HepG2 (cell line): Measurements from ENCODE around the gene KRT17. TPM values are rescaled to one million over a fixed set of nuclear protein-coding genes. Genes with fewer than 3 reads are reported as not detected.

Experiments
- ATAC-seq: fragments of 200-7000 bp; cut with Tn5 transposase; 3 replicates; pipeline ENCODE4 v1.9.1; 2020; ENCODE audit warnings: mild to moderate bottlenecking, moderate library complexity
- BruUV-seq: library from RNA; stranded (reverse); fragments of 400-500 nt; replicated peaks from 2 replicates; lab custom pipeline; 2021; lab: Mats Ljungman, UMichigan
- CTCF ChIA-PET: fragments of 300-600 bp; formaldehyde crosslinking; extraction: SDS; loops from one replicate; lab custom pipeline; 2021; ENCODE audit warnings: low total read pairs, inconsistent platforms, low intra/inter-chr PET ratio; lab: Yijun Ruan, JAX
- POLR2A ChIA-PET: fragments of 350-600 bp; sonication (Branson Sonifier 250); formaldehyde crosslinking; loops from one replicate; lab custom pipeline; 2020; ENCODE audit warnings: antibody characterized with exemption, inconsistent platforms; lab: Yijun Ruan, JAX
- DNase-seq: peaks from one replicate; pipeline ENCODE4 v3.0.0-alpha.2; 2015; ENCODE audit warnings: low spot score
- FAIRE-seq: peaks from 3 replicates; lab custom pipeline; 2011; peaks lifted over from hg19 to GRCh38; lab: Jason Lieb, UNC
- H2AFZ ChIP-seq: one replicate; pipeline ENCODE4 v1.6.1; 2011; ENCODE audit warnings: low read length, inconsistent platforms
- H3K27ac ChIP-seq: fragments of 300-600 bp; 3 replicates; pipeline ENCODE4 v1.8.0; 2011; ENCODE audit warnings: mixed run types, mild to moderate bottlenecking, mixed read lengths, low read length, inconsistent platforms; ENCODE audit not compliant: insufficient read depth; ENCODE audit errors: extremely low read length
- H3K27me3 ChIP-seq, 2 experiments: fragments of 200-600 bp in 1 of 2; 2 replicates in 1 of 2; 3 replicates in 1 of 2; pipeline versions ENCODE4 v1.6.0 to v1.8.0; 2011; ENCODE audit warnings: low read length in 2 of 2, mild to moderate bottlenecking in 2 of 2, moderate library complexity in 2 of 2, inconsistent platforms in 1 of 2; ENCODE audit not compliant: insufficient read depth in 2 of 2, control insufficient read depth in 1 of 2
- H3K36me3 ChIP-seq, 2 experiments: fragments of 200-600 bp in 1 of 2; replicated peaks in 1 of 2; 2 replicates in 1 of 2; 3 replicates in 1 of 2; pipeline versions ENCODE4 v1.5.1 to v1.8.0; 2011; ENCODE audit warnings: low read length in 2 of 2, inconsistent platforms in 1 of 2; ENCODE audit not compliant: insufficient read depth in 2 of 2, control insufficient read depth in 1 of 2
- H3K4me1 ChIP-seq: 2 replicates; pipeline ENCODE4 v1.5.1; 2012; ENCODE audit warnings: low read length, inconsistent platforms; ENCODE audit not compliant: insufficient read depth
- H3K4me2 ChIP-seq: 2 replicates; pipeline ENCODE4 v1.6.0; 2011; ENCODE audit warnings: low read depth, low read length, inconsistent platforms
- H3K4me3 ChIP-seq, 3 experiments: fragments of 200-600 bp in 1 of 3; sonication (generic), shearing (Covaris generic) in 1 of 3; replicated peaks in 1 of 3; 2 replicates each; pipeline ENCODE4 v1.5.1; 2011 to 2016; ENCODE audit warnings: low read length in 3 of 3, inconsistent platforms in 2 of 3, low read depth in 2 of 3, mild to moderate bottlenecking in 2 of 3, control low read depth in 1 of 3, mixed read lengths in 1 of 3; ENCODE audit not compliant: insufficient read depth in 1 of 3
- H3K79me2 ChIP-seq: one replicate; pipeline ENCODE4 v1.6.1; 2011; ENCODE audit warnings: low read length, inconsistent platforms; ENCODE audit not compliant: insufficient read depth
- H3K9ac ChIP-seq: 2 replicates; pipeline ENCODE4 v1.6.0; 2011; ENCODE audit warnings: mild to moderate bottlenecking, low read depth, low read length, inconsistent platforms; ENCODE audit not compliant: insufficient read depth
- H3K9me3 ChIP-seq: 2 replicates; pipeline ENCODE4 v1.5.1; 2012; ENCODE audit warnings: mild to moderate bottlenecking, low read length
- H4K20me1 ChIP-seq: 2 replicates; pipeline ENCODE4 v1.6.0; 2011; ENCODE audit warnings: inconsistent platforms, mild to moderate bottlenecking, low read length, moderate library complexity; ENCODE audit not compliant: insufficient read depth
- ARID2 ChIP-seq: sonication (generic); formaldehyde crosslinking; IDR thresholded peaks from 2 replicates; pipeline ENCODE4 v1.8.1; 2022; ENCODE audit warnings: mild to moderate bottlenecking, missing genetic modification reagents, borderline replicate concordance
- DMAP1 ChIP-seq: IDR thresholded peaks from 2 replicates; pipeline ENCODE4 v1.6.1; 2016
- JARID2 ChIP-seq: sonication (generic); formaldehyde crosslinking; IDR thresholded peaks from 2 replicates; pipeline ENCODE4 v1.8.1; 2023; ENCODE audit warnings: missing genetic modification reagents, inconsistent platforms; ENCODE audit not compliant: insufficient replicate concordance
- KDM3A ChIP-seq: IDR thresholded peaks from 2 replicates; pipeline ENCODE4 v1.6.1; 2018; ENCODE audit warnings: low read depth, missing compliant biosample characterization
- MYC ChIP-seq: sonication (generic); formaldehyde crosslinking; IDR thresholded peaks from 2 replicates; pipeline ENCODE4 v1.9.0; 2021; ENCODE audit warnings: missing genetic modification reagents, borderline replicate concordance
- PRMT3 ChIP-seq: sonication (generic); formaldehyde crosslinking; IDR thresholded peaks from 2 replicates; pipeline ENCODE4 v1.8.1; 2022; ENCODE audit warnings: low read depth, mild to moderate bottlenecking, moderate library complexity, missing genetic modification reagents, borderline replicate concordance
- RORA ChIP-seq: sonication (generic); formaldehyde crosslinking; IDR thresholded peaks from 2 replicates; pipeline ENCODE4 v1.5.0; 2020; ENCODE audit warnings: mild to moderate bottlenecking, missing genetic modification reagents, moderate library complexity
- SIN3B ChIP-seq: fragments of 150-350 bp; IDR thresholded peaks from 2 replicates; pipeline ENCODE4 v1.6.1; 2014; ENCODE audit warnings: low read length
- TCF12 ChIP-seq, 2 experiments: fragments of 450-650 bp in 1 of 2; sonication (generic) in 1 of 2; formaldehyde crosslinking in 1 of 2; IDR thresholded peaks; 2 replicates each; pipeline versions ENCODE4 v1.6.1 to v1.8.0; 2017 to 2022; ENCODE audit warnings: antibody characterized with exemption in 1 of 2, mild to moderate bottlenecking in 1 of 2, missing genetic modification reagents in 1 of 2, moderate library complexity in 1 of 2
- THYN1 ChIP-seq: sonication (generic); formaldehyde crosslinking; IDR thresholded peaks from 2 replicates; pipeline ENCODE4 v1.8.1; 2023; ENCODE audit warnings: low read depth, mild to moderate bottlenecking, moderate library complexity, missing genetic modification reagents, borderline replicate concordance
- ZFAT ChIP-seq: sonication (generic); formaldehyde crosslinking; conservative IDR thresholded peaks from 2 replicates; pipeline ENCODE4 v1.8.1; 2023; ENCODE audit warnings: missing genetic modification reagents, inconsistent platforms
- ZMYM3 ChIP-seq: sonication (generic); formaldehyde crosslinking; IDR thresholded peaks from 2 replicates; pipeline ENCODE4 v1.5.1; 2020; ENCODE audit warnings: mild to moderate bottlenecking, missing genetic modification reagents
- ZNF558 ChIP-seq: sonication (generic); formaldehyde crosslinking; IDR thresholded peaks from 2 replicates; pipeline ENCODE4 v1.9.0; 2022; ENCODE audit warnings: mild to moderate bottlenecking, missing genetic modification reagents, borderline replicate concordance
- ZNF660 ChIP-seq: sonication (generic); formaldehyde crosslinking; IDR thresholded peaks from 2 replicates; pipeline ENCODE4 v1.5.1; 2020; ENCODE audit warnings: mild to moderate bottlenecking, low read depth, missing genetic modification reagents, borderline replicate concordance
- ZNF792 ChIP-seq: IDR thresholded peaks from 2 replicates; pipeline ENCODE4 v1.6.1; 2016
- ZSCAN9 ChIP-seq: IDR thresholded peaks from 2 replicates; pipeline ENCODE4 v1.6.1; 2016; ENCODE audit warnings: borderline replicate concordance
- WGBS: methylation state at CpG from one replicate; pipeline ENCODE4 v1.1.6; 2017; ENCODE audit warnings: low lambda C conversion rate; 5-methylcytosine and 5-hydroxymethylcytosine counted together
- in situ Hi-C: cut with HindIII; loops from 2 replicates; pipeline ENCODE4 v1.10.0; 2017; ENCODE audit warnings: low pct_unique_long_range_greater_than_20kb; ENCODE audit not compliant: extremely low pct_ligation_motif_present
- intact Hi-C: fragments of 100-400 bp; cut with micrococcal nuclease; formaldehyde crosslinking; loops from one replicate; pipeline ENCODE4 v1.10.0; 2022; ENCODE audit not compliant: unreplicated experiment
- polyA plus RNA-seq, 8 experiments: library from polyadenylated mRNA; depleted of rRNA in 3 of 8; stranded (reverse) in 7 of 8; unstranded in 1 of 8; fragments of >200 nt; fragmentation: Illumina TruSeq in 4 of 8; extraction: Trizol in 4 of 8; gene quantifications; 2 replicates each; pipeline versions ENCODE4 v1.2.1 to v1.2.3, GENCODE V29; 2011 to 2016; ENCODE audit warnings: low read depth in 4 of 8, missing spikeins in 1 of 8, mixed read lengths in 1 of 8; ENCODE audit not compliant: insufficient read depth in 1 of 8
- total RNA-seq, 5 experiments: library from RNA; depleted of rRNA; stranded (reverse); fragments of >200 nt; fragmentation: Illumina TruSeq; extraction: Trizol; gene quantifications; 2 replicates each; pipeline ENCODE4 v1.2.3, GENCODE V29; 2016; ENCODE audit warnings: low read depth in 1 of 5

The KRT17 gene
- total and polyA plus RNA-seq, 2 of the 13 experiments (the other 11 are each of a cell fraction or from before 2014, with no cell fraction given), result 0.38 to 0.82 TPM

DNA sequence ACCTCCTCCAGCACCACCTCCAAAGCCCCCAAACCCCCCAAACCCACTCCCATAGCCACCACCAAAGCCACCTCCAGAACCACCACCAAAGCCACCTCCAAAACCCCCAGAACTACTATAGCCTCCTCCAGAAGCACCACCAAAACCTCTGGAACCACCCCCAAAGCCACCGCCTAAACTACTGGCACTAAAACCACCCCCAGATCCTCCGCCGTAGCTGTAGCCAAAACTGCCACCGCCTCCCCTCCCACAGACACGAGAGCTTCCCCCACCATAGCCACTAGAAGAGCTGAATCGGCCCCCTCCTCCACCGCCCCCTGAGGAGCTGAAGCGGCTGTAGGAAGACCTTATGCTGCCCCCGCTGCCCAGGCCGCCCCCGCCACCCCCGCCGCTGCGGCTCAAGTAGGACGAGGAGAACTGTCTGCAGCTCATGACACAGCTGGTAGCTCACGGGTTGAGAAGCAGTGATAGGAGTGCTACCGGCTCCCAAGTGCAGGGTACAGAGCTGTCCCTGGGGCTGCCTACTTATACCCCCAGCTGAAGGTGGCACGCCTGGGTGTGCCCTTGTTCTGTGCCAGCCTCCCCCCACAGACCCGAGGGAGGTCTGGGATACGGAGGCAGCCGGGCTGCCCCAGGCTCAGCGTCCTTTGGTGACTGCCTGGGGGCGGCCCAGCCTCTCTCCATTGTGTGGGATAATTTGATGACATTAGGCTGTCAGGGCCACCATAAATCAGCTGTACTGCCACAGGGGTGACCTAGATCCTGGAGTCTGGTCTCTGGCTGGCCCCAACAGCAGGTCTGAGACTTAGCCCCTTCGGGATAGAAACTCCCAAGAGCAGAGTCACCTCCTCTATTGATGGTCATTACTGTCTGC, 52.6 kb downstream of the KRT17 start, which contains the start of gene KRT9:
Gene KRT9 (minus strand): TSS at position 499 of the 874 bp plus-strand sequence. CDS start 67 bp downstream, at position 432.
- intact Hi-C loops, result loop anchor here (10.0 kb wide), 1 partner anchor 73 kb away; no protein-coding TSS in a partner anchor
- ChIA-PET CTCF (no interaction called here), POLR2A (no interaction called here)
- no peak for TF ChIP-seq PRMT3 (CRISPR knock-in tag)
- TF ChIP-seq KDM3A (CRISPR knock-in tag), result no peak
- TF ChIP-seq ZNF792 (CRISPR knock-in tag), result no peak
- no peak for TF ChIP-seq ZFAT (CRISPR knock-in tag)
- no peak for TF ChIP-seq ZSCAN9 (CRISPR knock-in tag)
- TF ChIP-seq ZNF558 (CRISPR knock-in tag), result no peak
- no peak for TF ChIP-seq ZMYM3
- no peak for TF ChIP-seq RORA (CRISPR knock-in tag)
- TF ChIP-seq ARID2 (CRISPR knock-in tag), result no peak
- TF ChIP-seq MYC (CRISPR knock-in tag), result no peak
- no peak for TF ChIP-seq DMAP1 (CRISPR knock-in tag)
- TF ChIP-seq TCF12 (IDR thresholded peaks at IDR 0.05), result no peak
- TF ChIP-seq TCF12 (CRISPR knock-in tag; IDR thresholded peaks at IDR 0.05), result no peak
- TF ChIP-seq SIN3B, result no peak
- no peak for TF ChIP-seq THYN1
- TF ChIP-seq JARID2 (CRISPR knock-in tag), result no peak
- TF ChIP-seq ZNF660 (CRISPR knock-in tag), result no peak
- Histone ChIP-seq H3K9me3 (no peaks in the 10 kb centered on the region), H4K20me1 (no peaks in the 10 kb centered on the region), H2AFZ (no peak within 1 kb of the TSS), H3K9ac (no peak within 1 kb of the TSS), H3K36me3 (no peaks in the 10 kb centered on the region), H3K4me2 (no peak within 1 kb of the TSS), H3K79me2 (no peaks in the 10 kb centered on the region), H3K4me1 (0 out of 2 replicates have a peak, but pooled peaks cover 7% of the 10 kb centered on the region), H3K27ac (no peak within 1 kb of the TSS), H3K4me3 (no peak within 1 kb of the TSS), H3K27me3 (peaks cover 2 to 35% of the 10 kb centered on the region in 2 experiments; a peak in 2 of 5 replicates)
- FAIRE-seq (no peak), DNase-seq (no peak), ATAC-seq (0 out of 3 replicates have a peak, but pooled peaks have one; percentile 17)
- WGBS, result 50% methylated on average over 21 of the region's 24 CpGs
- no TSS peak for BruUV-seq
- in situ Hi-C loops, result no loop called here

Other genes starting within 250 kb of the KRT17 start
- gene KRT34, start 242.3 kb downstream of the KRT17 start, total RNA-seq (2016; rRNA removed; fragmentation: Illumina TruSeq; extraction: Trizol), result not detected in 2 replicates
- 0.05 TPM in 1 of 2 replicates, not detected in the other for gene KRT34, start 242.3 kb downstream of the KRT17 start, polyA plus RNA-seq (2011; rRNA removed)
- not detected in 2 replicates for gene KRT31, start 227.0 kb downstream of the KRT17 start, total RNA-seq (2016; rRNA removed; fragmentation: Illumina TruSeq; extraction: Trizol)
- 0.05 TPM in 2 replicates for gene KRT31, start 227.0 kb downstream of the KRT17 start, polyA plus RNA-seq (2011; rRNA removed)
- gene KRT37, start 200.0 kb downstream of the KRT17 start, total RNA-seq (2016; rRNA removed; fragmentation: Illumina TruSeq; extraction: Trizol), result not detected in 2 replicates
- 0.69 and 0.76 TPM in 2 replicates for gene KRT37, start 200.0 kb downstream of the KRT17 start, polyA plus RNA-seq (2011; rRNA removed)
- gene KRT38, start 183.6 kb downstream of the KRT17 start, total RNA-seq (2016; rRNA removed; fragmentation: Illumina TruSeq; extraction: Trizol), result not detected in 2 replicates
- gene KRT38, start 183.6 kb downstream of the KRT17 start, polyA plus RNA-seq (2011; rRNA removed), result not detected in 2 replicates
- gene KRT32, start 157.2 kb downstream of the KRT17 start, total RNA-seq (2016; rRNA removed; fragmentation: Illumina TruSeq; extraction: Trizol), result not detected in 2 replicates
- gene KRT32, start 157.2 kb downstream of the KRT17 start, polyA plus RNA-seq (2011; rRNA removed), result not detected in 2 replicates
- gene KRT35, start 143.4 kb downstream of the KRT17 start, total RNA-seq (2016; rRNA removed; fragmentation: Illumina TruSeq; extraction: Trizol), result not detected in 2 replicates
- not detected in 2 replicates for gene KRT35, start 143.4 kb downstream of the KRT17 start, polyA plus RNA-seq (2011; rRNA removed)
- gene KRT36, start 134.7 kb downstream of the KRT17 start, total RNA-seq (2016; rRNA removed; fragmentation: Illumina TruSeq; extraction: Trizol), result not detected in 2 replicates
- gene KRT36, start 134.7 kb downstream of the KRT17 start, polyA plus RNA-seq (2011; rRNA removed), result not detected in 2 replicates
- not detected in 2 replicates for gene KRT13, start 119.0 kb downstream of the KRT17 start, total RNA-seq (2016; rRNA removed; fragmentation: Illumina TruSeq; extraction: Trizol)
- gene KRT13, start 119.0 kb downstream of the KRT17 start, polyA plus RNA-seq (2011; rRNA removed), result 0.30 TPM in 1 of 2 replicates, not detected in the other
- gene KRT15, start 105.7 kb downstream of the KRT17 start, total RNA-seq (2016; rRNA removed; fragmentation: Illumina TruSeq; extraction: Trizol), result 0.46 and 0.94 TPM in 2 replicates
- gene KRT15, start 105.7 kb downstream of the KRT17 start, polyA plus RNA-seq (2011; rRNA removed), result 0.63 and 1.2 TPM in 2 replicates
- gene KRT19, start 96.3 kb downstream of the KRT17 start, total RNA-seq (2016; rRNA removed; fragmentation: Illumina TruSeq; extraction: Trizol), result 114 and 131 TPM in 2 replicates
- 142 and 154 TPM in 2 replicates for gene KRT19, start 96.3 kb downstream of the KRT17 start, polyA plus RNA-seq (2011; rRNA removed)
- not detected in 2 replicates for gene KRT9, start 52.5 kb downstream of the KRT17 start, total RNA-seq (2016; rRNA removed; fragmentation: Illumina TruSeq; extraction: Trizol)
- not detected in 2 replicates for gene KRT9, start 52.5 kb downstream of the KRT17 start, polyA plus RNA-seq (2011; rRNA removed)
- not detected in 2 replicates for gene KRT14, start 37.7 kb downstream of the KRT17 start, total RNA-seq (2016; rRNA removed; fragmentation: Illumina TruSeq; extraction: Trizol)
- gene KRT14, start 37.7 kb downstream of the KRT17 start, polyA plus RNA-seq (2011; rRNA removed), result 0.09 and 0.37 TPM in 2 replicates
- gene KRT16, start 11.8 kb downstream of the KRT17 start, total RNA-seq (2016; rRNA removed; fragmentation: Illumina TruSeq; extraction: Trizol), result not detected in 2 replicates
- gene KRT16, start 11.8 kb downstream of the KRT17 start, polyA plus RNA-seq (2011; rRNA removed), result 0.07 TPM in 1 of 2 replicates, not detected in the other
- 147 and 199 TPM in 2 replicates for gene EIF1, start 64.3 kb upstream of the KRT17 start, total RNA-seq (2016; rRNA removed; fragmentation: Illumina TruSeq; extraction: Trizol)
- 388 and 517 TPM in 2 replicates for gene EIF1, start 64.3 kb upstream of the KRT17 start, polyA plus RNA-seq (2011; rRNA removed)
- gene GAST, start 87.8 kb upstream of the KRT17 start, total RNA-seq (2016; rRNA removed; fragmentation: Illumina TruSeq; extraction: Trizol), result 0.42 TPM in 1 of 2 replicates, not detected in the other
- 0.32 and 0.65 TPM in 2 replicates for gene GAST, start 87.8 kb upstream of the KRT17 start, polyA plus RNA-seq (2011; rRNA removed)
- gene HAP1, start 110.1 kb upstream of the KRT17 start, total RNA-seq (2016; rRNA removed; fragmentation: Illumina TruSeq; extraction: Trizol), result 0.07 and 0.08 TPM in 2 replicates
- 0.07 and 0.30 TPM in 2 replicates for gene HAP1, start 110.1 kb upstream of the KRT17 start, polyA plus RNA-seq (2011; rRNA removed)
- gene JUP, start 162.1 kb upstream of the KRT17 start, total RNA-seq (2016; rRNA removed; fragmentation: Illumina TruSeq; extraction: Trizol), result 20.6 and 20.9 TPM in 2 replicates
- gene JUP, start 162.1 kb upstream of the KRT17 start, polyA plus RNA-seq (2011; rRNA removed), result 12.1 and 21.4 TPM in 2 replicates
- 13.5 and 37.1 TPM in 2 replicates for gene P3H4, start 187.4 kb upstream of the KRT17 start, total RNA-seq (2016; rRNA removed; fragmentation: Illumina TruSeq; extraction: Trizol)
- 50.6 and 54.9 TPM in 2 replicates for gene P3H4, start 187.4 kb upstream of the KRT17 start, polyA plus RNA-seq (2011; rRNA removed)
- gene FKBP10, start 188.4 kb upstream of the KRT17 start, total RNA-seq (2016; rRNA removed; fragmentation: Illumina TruSeq; extraction: Trizol), result 46.5 and 149 TPM in 2 replicates
- 543 and 573 TPM in 2 replicates for gene FKBP10, start 188.4 kb upstream of the KRT17 start, polyA plus RNA-seq (2011; rRNA removed)
- gene NT5C3B, start 211.7 kb upstream of the KRT17 start, total RNA-seq (2016; rRNA removed; fragmentation: Illumina TruSeq; extraction: Trizol), result 92.1 and 104 TPM in 2 replicates
- 119 and 126 TPM in 2 replicates for gene NT5C3B, start 211.7 kb upstream of the KRT17 start, polyA plus RNA-seq (2011; rRNA removed)
- 0.04 TPM in 1 of 2 replicates, not detected in the other for gene KLHL10, start 213.2 kb upstream of the KRT17 start, total RNA-seq (2016; rRNA removed; fragmentation: Illumina TruSeq; extraction: Trizol)
- gene KLHL10, start 213.2 kb upstream of the KRT17 start, polyA plus RNA-seq (2011; rRNA removed), result 0.05 and 0.08 TPM in 2 replicates
- 27.5 and 37.1 TPM in 2 replicates for gene KLHL11, start 240.8 kb upstream of the KRT17 start, total RNA-seq (2016; rRNA removed; fragmentation: Illumina TruSeq; extraction: Trizol)
- gene KLHL11, start 240.8 kb upstream of the KRT17 start, polyA plus RNA-seq (2011; rRNA removed), result 7.4 and 7.7 TPM in 2 replicates